ENCODE data around the gene OSBPL3.

OSBPL3 gene

GRCh38 chr7:24891311-24891735 is 88.7 kb downstream of the OSBPL3 start:
- no peak for DNase-seq

GRCh38 chr7:24889611-24890010 is 90.4 kb downstream of the OSBPL3 start:
- no peak for DNase-seq

- DNase-seq = no peak
Observed at GRCh38 chr7:24888653-24889052, 91.3 kb downstream of the OSBPL3 start.

GRCh38 chr7:24885716-24886115 is 94.3 kb downstream of the OSBPL3 start:
- DNase-seq = no peak

GRCh38 chr7:24885305-24885704 is 94.7 kb downstream of the OSBPL3 start:
- DNase-seq = peak; percentile 82

- DNase-seq = peak; percentile 94
Observed at GRCh38 chr7:24884401-24884800, 95.6 kb downstream of the OSBPL3 start.

GRCh38 chr7:24883622-24884013 is 96.4 kb downstream of the OSBPL3 start:
- no peak for DNase-seq

GRCh38 chr7:24882989-24883621 is 96.9 kb downstream of the OSBPL3 start:
- DNase-seq = peak; percentile 46

- DNase-seq = no peak
Observed at GRCh38 chr7:24881623-24882022, 98.4 kb downstream of the OSBPL3 start.

- DNase-seq = no peak
Observed at GRCh38 chr7:24880886-24881285, 99.1 kb downstream of the OSBPL3 start.

GRCh38 chr7:24879291-24879690 is 100.7 kb downstream of the OSBPL3 start:
- DNase-seq = no peak

GRCh38 chr7:24877790-24878311 is 102.1 kb downstream of the OSBPL3 start:
- peak; percentile 40 for DNase-seq

- DNase-seq = no peak
Observed at GRCh38 chr7:24874791-24875190, 105.2 kb downstream of the OSBPL3 start.

- no peak for DNase-seq
Observed at GRCh38 chr7:24873944-24874343, 106.0 kb downstream of the OSBPL3 start.

- no peak for DNase-seq
Observed at GRCh38 chr7:24871770-24872169, 108.2 kb downstream of the OSBPL3 start.

- DNase-seq = no peak
Observed at GRCh38 chr7:24870766-24871165, 109.2 kb downstream of the OSBPL3 start.

- DNase-seq = no peak
Observed at GRCh38 chr7:24869572-24869971, 110.4 kb downstream of the OSBPL3 start.

GRCh38 chr7:24868741-24869140 is 111.2 kb downstream of the OSBPL3 start:
- DNase-seq = no peak

- no peak for DNase-seq
Observed at GRCh38 chr7:24866004-24866615, 113.9 kb downstream of the OSBPL3 start.

- DNase-seq = no peak
Observed at GRCh38 chr7:24864214-24864817, 115.7 kb downstream of the OSBPL3 start.

- DNase-seq = no peak
Observed at GRCh38 chr7:24863626-24864025, 116.4 kb downstream of the OSBPL3 start.

GRCh38 chr7:24862461-24862860 is 117.5 kb downstream of the OSBPL3 start:
- DNase-seq = no peak

- no peak for DNase-seq
Observed at GRCh38 chr7:24861336-24861735, 118.6 kb downstream of the OSBPL3 start.

GRCh38 chr7:24860611-24861010 is 119.4 kb downstream of the OSBPL3 start:
- DNase-seq = no peak
